ENCODE measurements around the gene RPL35.
"Not testable (repeated sequence)": the region's sequence is repeated elsewhere in the genome, so short reads cannot be mapped to it uniquely, and the experiment has no call there.

RPL35 gene

GRCh38 chr9:124852829-124853531 is 8.8 kb downstream of the RPL35 start, which contains the start of gene WDR38:
TSS of gene WDR38 (plus strand) at chr9:124853460. CDS start at chr9:124853532, 72 bp downstream.
- peak; percentile 85 for DNase-seq (ENCODE audit: low spot score)

- DNase-seq (ENCODE audit: low spot score) = no peak
These were observed 9.5 kb downstream of the RPL35 start for GRCh38 chr9:124852121-124852828.

- no peak for DNase-seq (ENCODE audit: low spot score)
These were observed 12.0 kb downstream of the RPL35 start for GRCh38 chr9:124849801-124850200.

GRCh38 chr9:124846969-124847368 is 14.8 kb downstream of the RPL35 start:
- no peak for DNase-seq (ENCODE audit: low spot score)

- not testable (repeated sequence) for DNase-seq (ENCODE audit: low spot score)
These were observed 15.3 kb downstream of the RPL35 start for GRCh38 chr9:124846467-124846866.

- DNase-seq (ENCODE audit: low spot score) = no peak
These were observed 17.5 kb downstream of the RPL35 start for GRCh38 chr9:124844291-124844690.

- no peak for DNase-seq (ENCODE audit: low spot score)
These were observed 18.2 kb downstream of the RPL35 start for GRCh38 chr9:124843456-124844034.

GRCh38 chr9:124841075-124841821 is 20.5 kb downstream of the RPL35 start:
- no peak for DNase-seq (ENCODE audit: low spot score)

- peak; percentile 21 for DNase-seq (ENCODE audit: low spot score)
These were observed 21.4 kb downstream of the RPL35 start for GRCh38 chr9:124840300-124840833.

GRCh38 chr9:124839612-124840299 is 22.0 kb downstream of the RPL35 start:
- no peak for DNase-seq (ENCODE audit: low spot score)

GRCh38 chr9:124838567-124839275 is 23.0 kb downstream of the RPL35 start:
- DNase-seq (ENCODE audit: low spot score) = not testable (repeated sequence)

- DNase-seq (ENCODE audit: low spot score) = not testable (repeated sequence)
These were observed 23.6 kb downstream of the RPL35 start for GRCh38 chr9:124838132-124838531.

- DNase-seq (ENCODE audit: low spot score) = no peak
These were observed 26.7 kb downstream of the RPL35 start for GRCh38 chr9:124835026-124835557.

GRCh38 chr9:124834591-124834990 is 27.2 kb downstream of the RPL35 start:
- no peak for DNase-seq (ENCODE audit: low spot score)

- no peak for DNase-seq (ENCODE audit: low spot score)
These were observed 30.0 kb downstream of the RPL35 start for GRCh38 chr9:124831642-124832364.

GRCh38 chr9:124830593-124830992 is 31.2 kb downstream of the RPL35 start:
- DNase-seq (ENCODE audit: low spot score) = no peak

- DNase-seq (ENCODE audit: low spot score) = no peak
These were observed 32.5 kb downstream of the RPL35 start for GRCh38 chr9:124829334-124829669.

GRCh38 chr9:124828489-124829333 is 33.0 kb downstream of the RPL35 start:
- no peak for DNase-seq (ENCODE audit: low spot score)
